GM23338 (cell line): ENCODE data around the gene AFF3.

Source experiments
- CREB1 ChIP-seq: fragments of 250-450 bp; sonication (Bioruptor Pico); IDR thresholded peaks from 2 replicates; pipeline ENCODE4 v1.5.0; 2020; ENCODE audit warnings: low read depth, mild to moderate bottlenecking, moderate library complexity
- EZH2 ChIP-seq: fragments of 200-600 bp; sonication (generic); IDR thresholded peaks from one replicate; pipeline ENCODE4 v1.8.0; 2017; ENCODE audit warnings: antibody characterized with exemption, mild to moderate bottlenecking, low read depth; ENCODE audit not compliant: unreplicated experiment
- EZH2phosphoT487 ChIP-seq: fragments of 200-600 bp; sonication (generic); IDR thresholded peaks from one replicate; pipeline ENCODE4 v1.8.1; 2018; ENCODE audit warnings: antibody characterized with exemption; ENCODE audit not compliant: unreplicated experiment
- JUNB ChIP-seq: IDR thresholded peaks from one replicate; pipeline ENCODE4 v1.6.1; 2016; ENCODE audit warnings: antibody characterized with exemption; ENCODE audit not compliant: unreplicated experiment
- NANOG ChIP-seq: IDR thresholded peaks from 2 replicates; pipeline ENCODE4 v1.6.1; 2016; ENCODE audit warnings: antibody characterized with exemption, borderline replicate concordance
- POLR2AphosphoS5 ChIP-seq: IDR thresholded peaks from 2 replicates; pipeline ENCODE4 v1.6.1; 2016; ENCODE audit warnings: antibody characterized with exemption, low read depth
- REST ChIP-seq: IDR thresholded peaks from one replicate; pipeline ENCODE4 v1.6.1; 2018; ENCODE audit warnings: antibody characterized with exemption; ENCODE audit not compliant: unreplicated experiment
- STAT1 ChIP-seq: IDR thresholded peaks from one replicate; pipeline ENCODE4 v1.6.1; 2016; ENCODE audit warnings: antibody characterized with exemption; ENCODE audit not compliant: unreplicated experiment
- ZNF114 ChIP-seq: fragments of 250-450 bp; sonication (Bioruptor Pico); IDR thresholded peaks from 2 replicates; pipeline ENCODE4 v1.5.0; 2020; ENCODE audit warnings: mild to moderate bottlenecking, moderate library complexity
- ZNF331 ChIP-seq: fragments of 250-450 bp; sonication (Bioruptor Pico); IDR thresholded peaks from 2 replicates; pipeline ENCODE4 v1.5.0; 2020; ENCODE audit warnings: low read depth, mild to moderate bottlenecking, moderate library complexity
- TF ChIP-seq, protein P1 (sequence below), 2 experiments: fragments of 200-600 bp in 1 of 2; sonication (generic) in 1 of 2; conservative IDR thresholded peaks; 2 replicates each; pipeline versions ENCODE4 v1.5.1 to v1.6.1; 2016 to 2017; ENCODE audit warnings: antibody characterized with exemption in 2 of 2, low read depth in 2 of 2, mild to moderate bottlenecking in 2 of 2, moderate library complexity in 1 of 2
- TF ChIP-seq, protein P2 (sequence below): IDR thresholded peaks from 2 replicates; pipeline ENCODE4 v1.6.1; 2016; ENCODE audit warnings: antibody characterized with exemption

- TF ChIP-seq CREB1 (CRISPR knock-in tag) (no peak), POLR2AphosphoS5 (no peak), EZH2phosphoT487 (no peak), REST (no peak), JUNB (no peak), EZH2 (no peak), NANOG (no peak), ZNF331 (CRISPR knock-in tag) (no peak), STAT1 (no peak), ZNF114 (CRISPR knock-in tag) (no peak)
- TF ChIP-seq, protein P1, sequence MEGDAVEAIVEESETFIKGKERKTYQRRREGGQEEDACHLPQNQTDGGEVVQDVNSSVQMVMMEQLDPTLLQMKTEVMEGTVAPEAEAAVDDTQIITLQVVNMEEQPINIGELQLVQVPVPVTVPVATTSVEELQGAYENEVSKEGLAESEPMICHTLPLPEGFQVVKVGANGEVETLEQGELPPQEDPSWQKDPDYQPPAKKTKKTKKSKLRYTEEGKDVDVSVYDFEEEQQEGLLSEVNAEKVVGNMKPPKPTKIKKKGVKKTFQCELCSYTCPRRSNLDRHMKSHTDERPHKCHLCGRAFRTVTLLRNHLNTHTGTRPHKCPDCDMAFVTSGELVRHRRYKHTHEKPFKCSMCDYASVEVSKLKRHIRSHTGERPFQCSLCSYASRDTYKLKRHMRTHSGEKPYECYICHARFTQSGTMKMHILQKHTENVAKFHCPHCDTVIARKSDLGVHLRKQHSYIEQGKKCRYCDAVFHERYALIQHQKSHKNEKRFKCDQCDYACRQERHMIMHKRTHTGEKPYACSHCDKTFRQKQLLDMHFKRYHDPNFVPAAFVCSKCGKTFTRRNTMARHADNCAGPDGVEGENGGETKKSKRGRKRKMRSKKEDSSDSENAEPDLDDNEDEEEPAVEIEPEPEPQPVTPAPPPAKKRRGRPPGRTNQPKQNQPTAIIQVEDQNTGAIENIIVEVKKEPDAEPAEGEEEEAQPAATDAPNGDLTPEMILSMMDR (conservative IDR thresholded peaks at IDR 0.05; ENCODE audit: low read depth in 2 of 2): no peak
- TF ChIP-seq, protein P2, sequence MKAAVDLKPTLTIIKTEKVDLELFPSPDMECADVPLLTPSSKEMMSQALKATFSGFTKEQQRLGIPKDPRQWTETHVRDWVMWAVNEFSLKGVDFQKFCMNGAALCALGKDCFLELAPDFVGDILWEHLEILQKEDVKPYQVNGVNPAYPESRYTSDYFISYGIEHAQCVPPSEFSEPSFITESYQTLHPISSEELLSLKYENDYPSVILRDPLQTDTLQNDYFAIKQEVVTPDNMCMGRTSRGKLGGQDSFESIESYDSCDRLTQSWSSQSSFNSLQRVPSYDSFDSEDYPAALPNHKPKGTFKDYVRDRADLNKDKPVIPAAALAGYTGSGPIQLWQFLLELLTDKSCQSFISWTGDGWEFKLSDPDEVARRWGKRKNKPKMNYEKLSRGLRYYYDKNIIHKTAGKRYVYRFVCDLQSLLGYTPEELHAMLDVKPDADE: no peak
These were observed 278.5 kb downstream of the AFF3 start for GRCh38 chr2:99863903-99864270.
